NCI-H128 (cell line): ENCODE results near the gene RSPO3.
"Not testable (repeated sequence)": the region's sequence is repeated elsewhere in the genome, so short reads cannot be mapped to it uniquely, and the experiment has no call there.

Experiments used
- DNase-seq: peaks from one replicate; lab custom pipeline; 2025; ENCODE audit not compliant: unreplicated experiment; lab: John Stamatoyannopoulos, UW

Gene RSPO3, protein sequence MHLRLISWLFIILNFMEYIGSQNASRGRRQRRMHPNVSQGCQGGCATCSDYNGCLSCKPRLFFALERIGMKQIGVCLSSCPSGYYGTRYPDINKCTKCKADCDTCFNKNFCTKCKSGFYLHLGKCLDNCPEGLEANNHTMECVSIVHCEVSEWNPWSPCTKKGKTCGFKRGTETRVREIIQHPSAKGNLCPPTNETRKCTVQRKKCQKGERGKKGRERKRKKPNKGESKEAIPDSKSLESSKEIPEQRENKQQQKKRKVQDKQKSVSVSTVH

GRCh38 chr6:127118298-127119101 lies at the start of gene RSPO3:
RSPO3 (plus strand) TSS chr6:127118671; CDS start chr6:127119193, 522 bp downstream.
- no peak for DNase-seq

GRCh38 chr6:127069659-127070279 lies 48.7 kb upstream of the RSPO3 start:
- DNase-seq = no peak

DNA sequence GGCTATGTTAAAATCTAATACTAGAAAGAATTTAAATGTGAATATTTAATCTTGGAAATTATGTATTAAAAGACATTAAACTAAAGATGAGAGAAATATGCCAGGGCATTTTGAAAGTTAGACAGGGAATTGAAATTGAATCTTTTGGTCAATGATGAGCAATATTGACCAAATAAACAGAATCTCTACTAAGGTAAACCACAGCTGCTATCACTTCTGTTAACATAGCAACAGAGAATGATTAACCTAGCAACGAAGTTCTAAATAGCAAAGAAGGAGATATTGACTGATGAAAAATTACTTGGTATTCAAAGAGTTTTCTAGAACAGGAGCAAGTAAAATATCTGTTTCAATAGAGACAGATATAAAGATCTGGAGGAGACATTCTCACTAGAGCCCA lies 45.2 kb upstream of the RSPO3 start:
- DNase-seq = no peak

DNA sequence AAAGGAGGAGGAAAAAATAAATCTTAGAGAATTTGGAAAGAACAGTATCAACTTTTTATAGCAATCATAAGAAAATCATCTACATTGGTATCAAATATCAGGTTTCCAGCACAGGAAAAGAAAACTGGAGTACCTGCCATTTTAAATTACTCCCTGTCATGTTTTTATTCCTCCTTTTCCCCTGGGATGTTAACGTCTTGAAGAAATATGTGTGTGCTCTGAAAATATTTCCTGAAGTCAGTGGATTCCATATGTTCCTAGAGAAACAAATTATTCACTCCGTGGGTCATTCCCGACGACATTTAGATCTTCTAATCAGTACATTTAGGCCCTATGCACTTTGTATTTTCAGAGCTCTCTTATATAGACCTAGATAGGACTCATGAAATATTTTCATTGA lies 42.0 kb upstream of the RSPO3 start:
- DNase-seq = no peak

DNA sequence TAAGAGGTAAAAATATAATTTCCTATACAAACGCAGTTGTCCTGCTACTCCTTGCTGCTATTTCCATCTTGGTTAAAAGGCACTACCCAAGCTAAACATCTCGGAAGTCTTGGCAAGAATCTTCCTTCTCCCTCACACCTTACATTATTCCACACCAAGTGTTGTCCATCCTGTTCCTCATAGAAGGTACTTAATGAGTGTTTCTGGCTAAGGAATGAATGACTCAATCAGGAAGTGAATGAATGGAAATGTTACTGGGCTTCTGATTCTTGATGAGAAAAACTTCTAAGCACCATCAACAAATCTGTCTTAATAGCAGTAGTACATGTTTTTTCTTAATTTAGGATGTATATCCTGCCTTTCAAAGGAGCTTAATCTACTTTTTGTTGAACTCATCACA lies 40.6 kb upstream of the RSPO3 start:
- DNase-seq = no peak

DNA sequence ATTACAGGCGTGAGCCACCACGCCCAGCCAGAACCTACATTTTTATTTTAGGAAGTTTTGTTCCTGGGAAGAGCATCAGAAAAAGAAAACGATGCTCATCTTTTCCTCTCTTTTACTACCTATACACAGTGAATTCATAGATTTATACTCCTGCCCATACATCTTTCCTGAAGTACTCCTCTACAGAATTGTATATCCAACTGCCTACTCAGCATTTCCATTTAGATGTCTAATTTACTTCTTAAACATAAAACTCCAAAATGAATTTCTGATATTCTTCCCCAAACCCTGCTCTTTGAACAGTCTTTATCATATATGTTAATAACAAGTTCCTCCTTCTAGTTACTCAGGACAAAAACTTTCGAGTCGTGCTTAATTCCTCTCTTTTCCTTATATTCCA lies 39.8 kb upstream of the RSPO3 start:
- no peak for DNase-seq

DNA sequence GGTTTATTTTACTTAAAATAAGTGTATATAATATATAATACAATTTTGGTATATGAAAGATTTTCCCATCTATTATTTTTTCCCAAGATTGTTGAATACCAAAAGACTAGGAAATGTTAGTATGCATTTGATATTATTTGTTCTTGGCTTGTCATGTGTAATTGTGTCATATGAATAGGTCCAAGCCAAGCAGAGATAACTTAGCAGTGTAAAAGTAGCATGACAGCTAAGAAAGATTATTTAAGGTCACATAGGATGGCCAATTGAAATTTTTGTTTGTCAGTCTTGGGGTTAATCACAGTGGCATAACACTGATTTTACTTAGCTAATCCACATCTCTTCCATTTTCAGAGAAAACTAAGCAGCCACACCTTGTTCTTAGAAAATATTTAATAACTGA lies 38.8 kb upstream of the RSPO3 start:
- no peak for DNase-seq

DNA sequence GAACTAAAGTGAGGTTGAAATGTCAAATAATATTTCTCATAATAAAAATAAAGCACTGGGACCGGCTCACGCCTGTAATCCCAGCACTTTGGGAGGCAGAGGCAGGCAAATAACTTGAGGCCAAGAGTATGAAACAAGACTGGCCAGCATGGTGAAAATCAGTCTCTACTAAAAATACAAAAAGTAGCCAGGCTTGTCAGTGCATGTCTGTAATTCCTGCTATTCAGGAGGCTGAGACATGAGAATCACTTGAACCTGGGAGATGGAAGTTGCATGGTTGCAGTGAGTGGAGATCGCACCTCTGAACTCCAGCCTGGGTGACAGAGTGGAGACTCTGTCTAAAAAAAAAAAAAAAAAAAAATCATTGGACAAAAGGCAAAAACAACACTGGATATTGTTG lies 38.4 kb upstream of the RSPO3 start:
- no peak for DNase-seq

- DNase-seq = no peak
Observed at GRCh38 chr6:127083231-127083962, 35.1 kb upstream of the RSPO3 start.

DNA sequence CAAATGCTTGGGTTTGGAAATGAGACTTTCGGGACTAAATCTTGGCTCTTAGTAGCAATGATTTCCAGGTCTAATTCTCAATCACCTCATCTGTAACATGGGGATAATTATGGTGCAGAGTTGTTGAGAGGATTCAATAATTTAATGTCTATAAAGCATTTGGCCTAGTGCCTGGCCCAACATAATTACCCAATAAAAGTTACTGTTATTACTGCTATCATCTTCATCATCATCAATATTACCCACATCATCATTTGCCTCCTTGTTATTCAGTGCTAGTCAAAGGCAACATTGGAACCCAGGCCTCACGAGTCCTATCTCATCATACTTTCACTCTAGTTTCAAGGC lies 34.5 kb upstream of the RSPO3 start:
- DNase-seq = no peak

DNA sequence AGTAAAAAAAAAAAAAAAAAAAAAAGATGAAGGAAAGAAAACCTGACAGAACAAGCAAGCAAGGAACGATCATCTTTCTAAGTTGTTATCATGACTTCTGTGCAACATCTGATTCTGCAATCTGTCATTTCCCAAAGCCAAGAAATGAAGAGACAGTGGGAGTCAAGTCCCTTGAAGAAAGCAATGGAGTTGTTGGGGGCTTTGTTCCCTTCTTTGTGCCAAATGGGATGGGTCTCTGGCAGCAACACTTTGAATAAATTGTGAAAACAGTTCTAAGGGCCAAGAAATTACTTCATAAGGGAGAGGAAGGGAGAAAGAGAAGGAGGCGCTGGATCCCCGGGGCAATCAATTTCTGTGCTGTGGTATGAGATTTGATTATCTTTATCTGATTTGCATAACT lies 33.3 kb upstream of the RSPO3 start:
- DNase-seq = no peak

GRCh38 chr6:127090051-127090450 lies 28.4 kb upstream of the RSPO3 start:
- no peak for DNase-seq

- no peak for DNase-seq
Observed at GRCh38 chr6:127092466-127092865, 26.0 kb upstream of the RSPO3 start.

DNA sequence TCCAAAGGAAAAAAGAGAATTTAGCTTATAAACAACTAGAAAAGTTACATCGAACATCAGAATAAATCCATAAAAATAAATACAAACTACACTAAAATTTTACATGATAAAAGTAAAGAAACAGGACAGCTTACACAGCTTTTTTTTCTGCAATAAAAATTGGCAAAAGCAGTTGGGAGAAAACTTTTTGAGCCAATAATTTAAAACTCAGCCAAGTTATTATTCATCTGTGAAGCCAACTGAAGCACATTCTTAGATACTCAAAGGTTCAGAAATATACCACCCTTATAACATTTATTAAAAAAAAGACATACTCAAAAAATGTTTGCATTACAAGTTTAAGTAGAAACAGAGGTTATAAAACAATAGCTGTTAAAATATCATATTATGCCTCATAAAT lies 23.7 kb upstream of the RSPO3 start:
- no peak for DNase-seq

DNA sequence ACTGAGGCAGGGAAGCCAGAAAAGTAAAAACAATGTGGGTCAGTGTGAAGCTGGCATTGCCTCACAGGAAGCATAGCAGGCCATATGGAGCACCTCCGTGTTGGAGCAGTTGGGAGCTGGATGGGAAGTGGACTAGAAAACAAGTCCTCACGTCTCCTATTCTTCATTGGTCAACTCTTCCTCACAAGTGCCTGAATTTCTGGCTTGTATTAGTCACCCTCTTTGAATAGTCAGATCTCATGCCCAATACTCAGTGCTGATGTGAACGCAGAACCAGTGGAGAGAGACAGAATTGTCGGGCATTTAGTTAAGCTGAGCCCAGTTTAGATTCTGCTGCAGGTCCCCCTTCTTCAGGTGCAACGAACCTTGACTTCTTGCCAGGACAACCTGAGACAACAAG lies 22.3 kb upstream of the RSPO3 start:
- DNase-seq = no peak

DNA sequence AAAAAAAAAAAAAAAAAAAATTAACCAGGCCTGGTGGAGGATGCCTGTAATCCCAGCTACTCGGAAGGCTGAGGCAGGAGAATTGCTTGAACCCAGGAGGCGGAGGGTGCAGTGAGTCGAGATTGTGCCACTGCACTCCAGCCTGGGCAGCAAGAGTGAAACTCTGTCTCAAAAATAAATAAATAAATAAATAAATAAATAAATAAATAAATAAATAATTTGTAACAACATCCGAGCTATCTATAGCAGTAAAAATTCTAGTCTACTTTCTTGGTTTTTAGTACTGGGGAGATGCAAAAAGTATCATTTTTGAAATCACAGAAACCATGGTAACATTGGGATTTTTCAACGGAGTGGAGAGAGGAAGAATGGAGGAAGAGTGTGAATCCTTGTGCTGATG lies 21.0 kb upstream of the RSPO3 start:
- not testable (repeated sequence) for DNase-seq

DNA sequence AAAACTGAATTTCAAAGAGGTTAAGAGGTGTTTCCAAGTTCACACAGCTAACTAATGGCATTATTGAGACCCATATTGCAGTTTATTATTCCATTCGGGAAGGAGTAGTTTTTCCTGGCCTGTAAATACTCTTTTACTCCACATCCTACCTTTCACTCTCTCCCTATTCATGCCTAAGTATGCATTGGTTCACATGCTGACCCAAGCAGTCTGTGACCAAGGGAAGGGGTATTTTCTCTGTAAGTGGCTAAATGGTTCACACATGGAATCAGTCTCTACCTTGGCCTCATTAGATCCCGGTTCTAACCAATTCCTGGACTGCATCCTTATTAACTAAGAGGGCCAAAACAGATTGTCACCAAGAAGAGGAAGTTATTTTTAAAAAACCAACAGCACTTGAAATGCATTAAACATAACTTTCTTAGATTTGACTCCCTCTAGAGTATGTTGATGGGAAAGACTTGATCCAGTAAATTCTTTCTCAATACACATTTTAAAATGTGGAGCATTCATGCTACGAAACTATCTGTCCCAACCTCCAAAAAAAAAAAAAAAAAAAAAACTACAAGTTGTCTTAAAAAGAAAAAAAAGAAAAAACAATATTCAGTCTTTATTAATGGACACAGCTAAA lies 17.8 kb upstream of the RSPO3 start:
- no peak for DNase-seq

- no peak for DNase-seq
Observed at GRCh38 chr6:127102299-127102698, 16.2 kb upstream of the RSPO3 start.

DNA sequence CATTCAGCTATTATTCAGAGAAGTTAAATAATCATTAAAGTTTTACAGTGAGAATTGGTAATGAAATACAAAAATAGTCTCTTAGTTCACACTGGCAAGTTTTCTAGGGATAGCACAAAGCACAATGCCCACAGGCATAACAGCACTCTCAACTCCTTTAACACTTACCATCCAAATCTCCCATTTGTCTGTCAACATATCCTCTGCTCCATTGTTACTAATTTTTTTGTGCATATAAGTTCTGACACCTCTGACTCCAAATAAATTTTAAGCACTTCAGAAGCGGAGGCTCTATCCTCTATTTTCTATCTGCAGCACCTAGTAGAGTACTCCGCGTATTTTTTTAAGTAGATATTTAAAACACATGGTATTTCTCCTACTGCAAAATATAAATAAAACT lies 15.6 kb upstream of the RSPO3 start:
- no peak for DNase-seq

DNA sequence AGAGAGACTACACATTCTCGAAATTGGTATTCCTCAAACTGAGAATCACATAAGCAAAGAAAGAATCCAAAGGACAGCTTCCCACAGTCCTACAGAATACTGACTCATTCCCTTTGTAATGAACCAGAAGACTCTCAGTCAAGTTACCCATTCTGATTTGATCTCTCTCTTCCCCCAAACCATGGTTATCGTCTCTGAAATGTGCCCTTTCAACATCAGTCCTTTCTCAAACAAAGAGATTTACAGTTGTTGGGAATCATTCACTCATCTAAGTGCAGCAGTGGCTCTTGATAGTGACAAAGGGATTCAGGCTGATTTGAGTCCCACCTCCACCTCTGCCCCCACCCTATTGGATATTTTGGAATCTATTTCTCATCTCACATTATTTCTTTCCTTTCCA lies 15.0 kb upstream of the RSPO3 start:
- no peak for DNase-seq

- no peak for DNase-seq
Observed at GRCh38 chr6:127107916-127108315, 10.6 kb upstream of the RSPO3 start.
